Stimulated activated CD4-positive, alpha-beta T cell treated with anti-CD3 and anti-CD28 coated beads, Interleukin-4, amount 100 ng/mL, for 1 hour (primary cell): ENCODE results near the gene C3orf70.

Experiments
- DNase-seq: peaks from one replicate; pipeline ENCODE4 v3.0.0-alpha.2; 2020

C3orf70 gene

GRCh38 chr3:185046603-185047002 lies 106.3 kb downstream of the C3orf70 start:
- no peak for DNase-seq

GRCh38 chr3:185046164-185046515 lies 106.7 kb downstream of the C3orf70 start:
- DNase-seq: no peak

GRCh38 chr3:185042312-185043050 lies 110.4 kb downstream of the C3orf70 start:
- DNase-seq: no peak

DNA sequence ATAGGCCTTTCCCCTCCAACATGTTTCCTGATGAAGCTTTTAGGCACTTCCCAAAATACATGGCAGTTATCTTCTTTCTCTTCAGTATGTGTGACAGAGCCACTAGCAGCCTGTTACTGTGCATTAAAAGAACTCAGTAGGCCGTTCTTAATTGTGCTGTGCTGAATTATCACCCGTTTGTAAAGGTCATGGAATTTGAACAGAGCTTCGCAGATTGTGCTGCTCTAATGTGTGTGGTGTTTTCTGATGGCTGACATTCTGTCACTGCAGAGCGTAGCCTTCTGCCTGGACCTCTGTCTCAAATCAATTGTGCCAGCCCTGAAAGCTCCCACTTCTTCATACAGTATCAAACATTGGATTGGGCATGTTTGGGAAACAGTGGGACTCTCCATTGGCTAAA lies 111.3 kb downstream of the C3orf70 start:
- DNase-seq: no peak

- DNase-seq: no peak
These were observed 112.4 kb downstream of the C3orf70 start for GRCh38 chr3:185040425-185040824.

- DNase-seq: no peak
These were observed 115.1 kb downstream of the C3orf70 start for GRCh38 chr3:185037801-185038200.

GRCh38 chr3:185030951-185031350 lies 121.9 kb downstream of the C3orf70 start:
- no peak for DNase-seq

- no peak for DNase-seq
These were observed 122.5 kb downstream of the C3orf70 start for GRCh38 chr3:185030399-185030798.

DNA sequence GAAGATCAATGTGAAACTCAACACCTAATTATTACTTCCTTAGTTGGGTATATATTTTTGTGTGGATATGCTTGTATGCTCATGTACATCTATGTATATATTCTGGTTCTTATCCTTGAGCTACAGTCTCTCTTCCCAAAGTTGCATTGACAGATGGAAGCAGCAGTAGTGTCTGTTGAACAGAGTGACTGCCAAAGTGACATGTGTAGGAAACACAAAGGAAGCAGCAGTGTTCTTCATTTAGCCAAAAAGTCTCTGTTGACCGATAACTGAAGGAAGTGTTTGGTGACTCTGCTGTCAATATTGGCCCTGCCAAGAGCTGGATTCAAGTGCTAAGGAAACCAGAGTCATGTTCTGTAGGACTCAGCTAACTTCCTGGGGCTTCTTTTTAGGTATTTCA lies 123.8 kb downstream of the C3orf70 start:
- no peak for DNase-seq

GRCh38 chr3:185028121-185028520 lies 124.7 kb downstream of the C3orf70 start:
- no peak for DNase-seq
